GM19438 (cell line): ENCODE data around the gene DNAI4.
"Not testable (repeated sequence)": the region's sequence is repeated elsewhere in the genome, so short reads cannot be mapped to it uniquely, and the experiment has no call there.

Source experiments
- ATAC-seq: cut with Tn5 transposase; IDR thresholded peaks from one replicate; pipeline ENCODE4 v1.9.1; 2021; ENCODE audit warnings: low read depth; ENCODE audit not compliant: unreplicated experiment

Gene DNAI4

GRCh38 chr1:66929691-66929998 lies 5.0 kb upstream of the DNAI4 start:
- no peak for ATAC-seq

- no peak for ATAC-seq
These were observed 4.6 kb upstream of the DNAI4 start for GRCh38 chr1:66929146-66929688.

GRCh38 chr1:66927528-66927927 lies 2.9 kb upstream of the DNAI4 start:
- no peak for ATAC-seq

GRCh38 chr1:66925944-66926343 lies 1.3 kb upstream of the DNAI4 start:
- ATAC-seq = no peak

GRCh38 chr1:66925558-66925910 lies 878 bp upstream of the DNAI4 start:
- ATAC-seq = no peak

- no peak for ATAC-seq
These were observed 4.1 kb downstream of the DNAI4 start for GRCh38 chr1:66920543-66920942.

GRCh38 chr1:66919828-66920227 lies 4.8 kb downstream of the DNAI4 start:
- no peak for ATAC-seq

GRCh38 chr1:66919063-66919462 lies 5.6 kb downstream of the DNAI4 start:
- no peak for ATAC-seq

- ATAC-seq = no peak
These were observed 7.2 kb downstream of the DNAI4 start for GRCh38 chr1:66917476-66917875.

- ATAC-seq = no peak
These were observed 8.3 kb downstream of the DNAI4 start for GRCh38 chr1:66916320-66916719.

- ATAC-seq = not testable (repeated sequence)
These were observed 9.5 kb downstream of the DNAI4 start for GRCh38 chr1:66915203-66915602.

- ATAC-seq = no peak
These were observed 30.9 kb downstream of the DNAI4 start for GRCh38 chr1:66893712-66894111.

- no peak for ATAC-seq
These were observed 34.0 kb downstream of the DNAI4 start for GRCh38 chr1:66890621-66891020.

GRCh38 chr1:66889030-66889429 lies 35.6 kb downstream of the DNAI4 start:
- ATAC-seq = no peak

GRCh38 chr1:66876664-66877063 lies 48.0 kb downstream of the DNAI4 start:
- ATAC-seq = no peak

GRCh38 chr1:66873111-66873510 lies 51.5 kb downstream of the DNAI4 start:
- no peak for ATAC-seq

- not testable (repeated sequence) for ATAC-seq
These were observed 52.6 kb downstream of the DNAI4 start for GRCh38 chr1:66872024-66872423.

- no peak for ATAC-seq
These were observed 57.2 kb downstream of the DNAI4 start for GRCh38 chr1:66867501-66867900.

GRCh38 chr1:66860529-66860928 lies 64.1 kb downstream of the DNAI4 start:
- ATAC-seq = no peak

GRCh38 chr1:66853379-66853778 lies 71.3 kb downstream of the DNAI4 start:
- ATAC-seq = no peak

GRCh38 chr1:66852870-66853269 lies 71.8 kb downstream of the DNAI4 start:
- no peak for ATAC-seq

GRCh38 chr1:66850989-66851388 lies 73.7 kb downstream of the DNAI4 start:
- ATAC-seq = no peak

- ATAC-seq = no peak
These were observed 76.5 kb downstream of the DNAI4 start for GRCh38 chr1:66848193-66848592.
